ENCODE results near the gene FURIN.

DNA sequence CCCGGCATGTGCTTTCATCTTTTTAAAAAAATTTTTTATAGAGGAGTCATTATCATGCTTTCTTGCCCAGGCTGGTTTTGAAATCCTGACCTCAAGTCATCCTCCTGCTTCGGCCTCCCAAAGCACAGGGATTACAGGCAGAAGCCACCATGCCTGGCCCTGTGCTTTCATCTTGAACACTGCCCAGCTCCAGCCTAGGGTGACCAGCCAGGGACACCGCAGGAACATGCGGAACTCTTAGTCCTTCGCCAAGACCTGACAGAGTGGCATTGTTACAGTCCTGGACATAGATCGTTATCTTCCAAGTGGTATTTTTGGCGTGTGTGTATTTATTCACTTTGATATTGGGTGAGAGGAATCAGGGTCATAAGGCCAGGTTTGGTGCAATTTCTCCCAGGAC is 7.9 kb upstream of the FURIN start:
- TF ChIP-seq YY1 (IDR thresholded peaks at IDR 0.05; ENCODE audit: insufficient read depth, insufficient read length): no peak
- no peak for TF ChIP-seq SUZ12 (IDR thresholded peaks at IDR 0.05; ENCODE audit: extremely low read depth, insufficient read depth, insufficient read length)

Data from NT2/D1 (cell line).